Loucy (cell line): Measurements from ENCODE around the gene LAMC1.

ENCODE experiments used
- H2AFZ ChIP-seq: fragments of 200-600 bp; sonication (generic); 2 replicates; pipeline ENCODE4 v1.6.0; 2016; ENCODE audit warnings: antibody characterized with exemption, mild to moderate bottlenecking, low read length, moderate library complexity
- H3F3A ChIP-seq: fragments of 200-600 bp; 2 replicates; pipeline ENCODE4 v1.6.0; 2016; ENCODE audit warnings: antibody characterized with exemption, low read depth, mild to moderate bottlenecking
- H3K27me3 ChIP-seq: fragments of 200-600 bp; sonication (generic); 2 replicates; pipeline ENCODE4 v1.6.1; 2014; ENCODE audit warnings: low read length, mild to moderate bottlenecking; ENCODE audit not compliant: insufficient read depth, poor library complexity, severe bottlenecking
- H3K36me3 ChIP-seq: fragments of 200-600 bp; sonication (generic); 2 replicates; pipeline ENCODE4 v1.6.1; 2016; ENCODE audit warnings: low read length; ENCODE audit not compliant: insufficient read depth
- H3K4me1 ChIP-seq: fragments of 200-600 bp; sonication (generic); 2 replicates; pipeline ENCODE4 v1.5.1; 2014; ENCODE audit warnings: low read length, mild to moderate bottlenecking; ENCODE audit not compliant: insufficient read depth, poor library complexity, severe bottlenecking
- H3K4me2 ChIP-seq: fragments of 200-600 bp; sonication (generic); 2 replicates; pipeline ENCODE4 v1.6.0; 2014; ENCODE audit warnings: antibody characterized with exemption, low read length, low read depth, mild to moderate bottlenecking; ENCODE audit not compliant: poor library complexity, severe bottlenecking
- H3K4me3 ChIP-seq: fragments of 200-600 bp; sonication (generic); 2 replicates; pipeline ENCODE4 v1.5.1; 2014; ENCODE audit warnings: low read length, mild to moderate bottlenecking, mixed read lengths; ENCODE audit not compliant: poor library complexity, severe bottlenecking
- H3K79me2 ChIP-seq: fragments of 200-600 bp; sonication (generic); 2 replicates; pipeline ENCODE4 v1.6.1; 2014; ENCODE audit warnings: low read length; ENCODE audit not compliant: insufficient read depth
- H3K9ac ChIP-seq: fragments of 200-600 bp; sonication (generic); 2 replicates; pipeline ENCODE4 v1.6.0; 2014; ENCODE audit warnings: mild to moderate bottlenecking, low read depth, low read length, moderate library complexity; ENCODE audit not compliant: poor library complexity, severe bottlenecking
- H3K9me2 ChIP-seq: fragments of 200-600 bp; sonication (generic); replicated peaks from 2 replicates; pipeline ENCODE4 v1.6.1; 2016; ENCODE audit warnings: low read depth, low read length, mixed read lengths
- H3K9me3 ChIP-seq: fragments of 200-600 bp; sonication (generic); 2 replicates; pipeline ENCODE4 v1.6.1; 2014; ENCODE audit warnings: mild to moderate bottlenecking, antibody characterized with exemption, low read length, low read depth; ENCODE audit not compliant: insufficient read depth
- H4K20me1 ChIP-seq: fragments of 200-600 bp; sonication (generic); 2 replicates; pipeline ENCODE4 v1.6.0; 2014; ENCODE audit warnings: antibody characterized with exemption, low read length, mild to moderate bottlenecking; ENCODE audit not compliant: insufficient read depth, poor library complexity, severe bottlenecking
- EZH2phosphoT487 ChIP-seq: fragments of 200-600 bp; IDR thresholded peaks from 2 replicates; pipeline ENCODE4 v1.6.1; 2018; ENCODE audit warnings: antibody characterized with exemption, mild to moderate bottlenecking, moderate library complexity, borderline replicate concordance
- TF ChIP-seq, protein P1 (sequence below): fragments of 200-600 bp; sonication (generic); conservative IDR thresholded peaks from 2 replicates; pipeline ENCODE4 v1.5.1; 2014; ENCODE audit warnings: mild to moderate bottlenecking, antibody characterized with exemption, low read length

LAMC1 gene

DNA sequence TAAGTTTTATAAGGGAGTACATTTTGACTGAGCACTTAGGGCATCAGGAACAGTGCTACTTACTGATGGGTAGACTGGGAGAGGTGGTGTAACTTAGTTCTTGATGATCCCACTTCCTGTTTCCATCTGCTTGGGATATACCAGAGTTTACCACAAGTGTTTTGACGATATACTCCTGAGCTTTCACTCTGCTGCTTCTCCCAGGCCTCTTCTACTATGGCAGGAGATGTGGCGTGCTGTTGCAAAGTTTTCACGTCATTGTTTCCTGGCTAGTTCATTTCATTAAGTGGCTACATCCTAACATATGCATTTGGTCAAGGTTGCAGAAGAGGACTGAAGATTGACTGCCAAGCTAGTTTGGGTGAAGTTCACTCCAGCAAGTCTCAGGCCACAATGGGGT is 121.5 kb downstream of the LAMC1 start:
- Histone ChIP-seq H2AFZ (0 out of 2 replicates have a peak overlapping the region, but pooled peaks have one; percentile 25), H3K79me2 (no peaks in the 10 kb centered on the region), H3K36me3 (no peaks in the 10 kb centered on the region), H3K4me2 (peak overlapping the region; percentile 60), H3K4me1 (peaks cover 37% of the 10 kb centered on the region), H4K20me1 (no peaks in the 10 kb centered on the region), H3K4me3 (peak overlapping the region; percentile 15), H3K9ac (peak overlapping the region; percentile 48), H3K9me3 (no peaks in the 10 kb centered on the region), H3K9me2 (no peaks in the 10 kb centered on the region), H3K27me3 (no peaks in the 10 kb centered on the region), H3F3A (no peaks in the 10 kb centered on the region)
- TF ChIP-seq EZH2phosphoT487: no peak
- TF ChIP-seq, protein P1, sequence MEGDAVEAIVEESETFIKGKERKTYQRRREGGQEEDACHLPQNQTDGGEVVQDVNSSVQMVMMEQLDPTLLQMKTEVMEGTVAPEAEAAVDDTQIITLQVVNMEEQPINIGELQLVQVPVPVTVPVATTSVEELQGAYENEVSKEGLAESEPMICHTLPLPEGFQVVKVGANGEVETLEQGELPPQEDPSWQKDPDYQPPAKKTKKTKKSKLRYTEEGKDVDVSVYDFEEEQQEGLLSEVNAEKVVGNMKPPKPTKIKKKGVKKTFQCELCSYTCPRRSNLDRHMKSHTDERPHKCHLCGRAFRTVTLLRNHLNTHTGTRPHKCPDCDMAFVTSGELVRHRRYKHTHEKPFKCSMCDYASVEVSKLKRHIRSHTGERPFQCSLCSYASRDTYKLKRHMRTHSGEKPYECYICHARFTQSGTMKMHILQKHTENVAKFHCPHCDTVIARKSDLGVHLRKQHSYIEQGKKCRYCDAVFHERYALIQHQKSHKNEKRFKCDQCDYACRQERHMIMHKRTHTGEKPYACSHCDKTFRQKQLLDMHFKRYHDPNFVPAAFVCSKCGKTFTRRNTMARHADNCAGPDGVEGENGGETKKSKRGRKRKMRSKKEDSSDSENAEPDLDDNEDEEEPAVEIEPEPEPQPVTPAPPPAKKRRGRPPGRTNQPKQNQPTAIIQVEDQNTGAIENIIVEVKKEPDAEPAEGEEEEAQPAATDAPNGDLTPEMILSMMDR: no peak

DNA sequence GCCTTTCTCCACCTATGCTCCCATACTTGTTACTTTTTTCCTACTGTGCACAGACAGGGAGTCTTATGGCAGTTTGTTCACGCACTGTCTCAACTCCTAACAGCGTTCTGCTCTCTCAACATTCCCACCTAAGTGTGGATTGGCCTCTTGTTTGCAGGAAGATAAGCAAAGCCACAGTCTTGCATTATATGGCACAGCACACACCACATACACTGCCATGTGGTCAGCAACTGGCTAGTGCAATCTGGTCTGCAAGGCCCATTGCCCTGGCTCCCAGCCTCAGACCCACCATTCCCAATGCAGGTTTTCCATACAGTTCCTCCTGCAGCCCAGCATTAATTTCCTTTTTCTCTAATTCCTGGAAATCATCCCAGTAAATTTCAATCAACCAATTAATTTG is 124.5 kb downstream of the LAMC1 start:
- H3F3A ChIP-seq: no peaks in the 10 kb centered on the region
- TF ChIP-seq, protein P1: no peak
- no peak for TF ChIP-seq EZH2phosphoT487

DNA sequence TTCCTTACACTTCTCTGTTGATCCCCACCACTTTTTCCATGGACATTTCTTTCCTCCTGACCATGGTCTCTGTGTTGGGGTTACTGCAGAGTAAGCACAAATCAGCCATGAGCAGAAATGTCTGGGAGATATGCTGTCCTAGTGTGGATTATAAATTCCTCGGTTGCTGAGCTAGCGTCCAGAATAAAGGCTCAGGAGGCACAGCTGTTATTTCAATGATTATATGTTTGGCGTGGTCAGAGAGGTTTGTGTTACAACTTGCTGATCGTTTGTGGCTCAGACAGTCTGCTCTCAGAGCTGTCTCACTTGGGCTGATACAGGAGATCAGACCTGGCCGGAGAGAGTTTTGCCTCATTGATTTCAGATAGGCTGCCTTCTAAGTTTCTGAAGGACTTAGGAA is 125.4 kb downstream of the LAMC1 start:
- Histone ChIP-seq H4K20me1 (no peaks in the 10 kb centered on the region), H3K4me3 (no peak overlapping the region), H3K9ac (no peak overlapping the region), H3K4me2 (no peak overlapping the region), H3K79me2 (no peaks in the 10 kb centered on the region), H3F3A (no peaks in the 10 kb centered on the region), H3K36me3 (no peaks in the 10 kb centered on the region), H3K9me3 (no peaks in the 10 kb centered on the region), H3K27me3 (no peaks in the 10 kb centered on the region), H2AFZ (no peak overlapping the region), H3K4me1 (peaks cover 18% of the 10 kb centered on the region), H3K9me2 (no peaks in the 10 kb centered on the region)
- TF ChIP-seq, protein P1: no peak
- no peak for TF ChIP-seq EZH2phosphoT487

More for the DNA sequence above, 124.5 kb downstream of the LAMC1 start:
- Histone ChIP-seq H3K36me3 (no peaks in the 10 kb centered on the region), H3K9me3 (no peaks in the 10 kb centered on the region), H3K27me3 (no peaks in the 10 kb centered on the region), H3K4me1 (peaks cover 26% of the 10 kb centered on the region), H4K20me1 (no peaks in the 10 kb centered on the region), H3K9me2 (no peaks in the 10 kb centered on the region), H3K79me2 (no peaks in the 10 kb centered on the region), H3K4me3 (no peak overlapping the region), H3K4me2 (no peak overlapping the region), H2AFZ (no peak overlapping the region), H3K9ac (no peak overlapping the region)
